ENCODE results near the gene CEP192. TPM values are rescaled to one million over a fixed set of nuclear protein-coding genes. Genes with fewer than 3 reads are reported as not detected.

Gene CEP192
- total and polyA plus RNA-seq, 2 of the 13 experiments (the other 11 are each of a cell fraction or from before 2014, with no cell fraction given): 15.3 to 24.7 TPM

DNA sequence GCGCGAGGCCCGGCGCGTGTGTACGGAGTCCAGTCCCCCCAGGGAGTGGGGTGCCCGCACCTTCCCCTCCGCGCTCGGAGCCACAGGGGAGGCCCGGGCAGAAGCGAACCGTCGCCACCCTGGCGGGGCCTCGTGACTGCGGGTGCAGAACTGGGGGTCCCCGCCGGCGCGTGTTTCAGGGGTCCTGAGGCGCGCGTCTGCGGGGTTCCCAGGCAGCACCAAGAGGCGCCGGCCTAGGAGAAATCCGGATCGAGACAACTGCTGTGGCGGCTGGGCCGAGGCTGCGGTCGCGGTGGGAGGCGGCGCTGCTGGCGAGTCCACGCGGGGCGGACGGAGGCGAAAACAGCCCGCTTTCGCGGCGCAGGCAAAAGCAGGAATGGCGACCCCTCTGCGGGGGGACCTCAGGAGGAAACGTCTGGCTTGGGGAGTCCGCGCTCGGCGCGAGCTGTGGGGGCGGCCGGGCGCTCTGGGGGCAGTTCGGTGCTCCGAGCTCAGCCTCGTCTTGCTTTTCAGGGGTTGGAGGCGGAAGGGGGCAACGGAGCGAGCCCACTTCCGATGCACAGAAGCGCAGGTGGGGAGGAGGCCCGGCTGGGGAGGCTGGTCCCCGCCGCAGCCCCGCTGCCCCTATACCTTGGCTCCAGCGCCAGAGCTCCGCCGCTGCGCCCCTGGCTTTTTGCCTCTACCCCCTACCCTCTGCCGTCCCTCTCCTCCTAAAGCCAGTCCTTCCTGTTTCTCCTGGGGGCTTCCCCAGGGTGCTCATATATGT, 145.9 kb downstream of the CEP192 start (continued):
- TF ChIP-seq, protein P1, sequence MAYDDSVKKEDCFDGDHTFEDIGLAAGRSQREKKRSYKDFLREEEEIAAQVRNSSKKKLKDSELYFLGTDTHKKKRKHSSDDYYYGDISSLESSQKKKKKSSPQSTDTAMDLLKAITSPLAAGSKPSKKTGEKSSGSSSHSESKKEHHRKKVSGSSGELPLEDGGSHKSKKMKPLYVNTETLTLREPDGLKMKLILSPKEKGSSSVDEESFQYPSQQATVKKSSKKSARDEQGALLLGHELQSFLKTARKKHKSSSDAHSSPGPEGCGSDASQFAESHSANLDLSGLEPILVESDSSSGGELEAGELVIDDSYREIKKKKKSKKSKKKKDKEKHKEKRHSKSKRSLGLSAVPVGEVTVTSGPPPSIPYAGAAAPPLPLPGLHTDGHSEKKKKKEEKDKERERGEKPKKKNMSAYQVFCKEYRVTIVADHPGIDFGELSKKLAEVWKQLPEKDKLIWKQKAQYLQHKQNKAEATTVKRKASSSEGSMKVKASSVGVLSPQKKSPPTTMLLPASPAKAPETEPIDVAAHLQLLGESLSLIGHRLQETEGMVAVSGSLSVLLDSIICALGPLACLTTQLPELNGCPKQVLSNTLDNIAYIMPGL (CRISPR knock-in tag; IDR thresholded peaks at IDR 0.05; ENCODE audit: borderline replicate concordance in 1 of 2, low read depth in 1 of 2): peak; percentile 39 to 74
- TF ChIP-seq MEIS2 (CRISPR knock-in tag; IDR thresholded peaks at IDR 0.05): 0 out of 2 replicates have a peak, but pooled peaks have one; percentile 22
- TF ChIP-seq KLF12 (CRISPR knock-in tag; IDR thresholded peaks at IDR 0.05; ENCODE audit: borderline replicate concordance): no peak
- TF ChIP-seq TMF1 (CRISPR knock-in tag; IDR thresholded peaks at IDR 0.05; ENCODE audit: low read depth): peak; percentile 35; the same call in 1 of the 2 replicates
- peak; percentile 19; the same call in 1 of the 2 replicates for TF ChIP-seq ESRRA (CRISPR knock-in tag; IDR thresholded peaks at IDR 0.05; ENCODE audit: low read depth)
- peak; percentile 17; the same call in 1 of the 2 replicates for TF ChIP-seq ZNF232 (CRISPR knock-in tag; IDR thresholded peaks at IDR 0.05; ENCODE audit: borderline replicate concordance)
- TF ChIP-seq ZNF777 (CRISPR knock-in tag; IDR thresholded peaks at IDR 0.05): 0 out of 2 replicates have a peak, but pooled peaks have one; percentile 2
- TF ChIP-seq ARID2 (CRISPR knock-in tag; IDR thresholded peaks at IDR 0.05; ENCODE audit: borderline replicate concordance): 0 out of 2 replicates have a peak, but pooled peaks have one; percentile 64
- TF ChIP-seq MNT (IDR thresholded peaks at IDR 0.05): no peak
- TF ChIP-seq DPF2 (CRISPR knock-in tag; IDR thresholded peaks at IDR 0.05; ENCODE audit: borderline replicate concordance, low read depth): no peak
- TF ChIP-seq HNRNPLL (IDR thresholded peaks at IDR 0.05; ENCODE audit: low read depth, low read length, poor library complexity, severe bottlenecking): peak; percentile 53
- peak; percentile 47 for TF ChIP-seq ETV5 (CRISPR knock-in tag; IDR thresholded peaks at IDR 0.05; ENCODE audit: borderline replicate concordance)
- 0 out of 2 replicates have a peak, but pooled peaks have one; percentile 22 for TF ChIP-seq ZSCAN31 (CRISPR knock-in tag; IDR thresholded peaks at IDR 0.05; ENCODE audit: low read depth)
- peak; percentile 46; the same call in 1 of the 2 replicates for TF ChIP-seq ZSCAN29 (CRISPR knock-in tag; conservative IDR thresholded peaks at IDR 0.05)
- TF ChIP-seq SMAD1 (CRISPR knock-in tag; IDR thresholded peaks at IDR 0.05; ENCODE audit: borderline replicate concordance, low read depth): peak; percentile 83; the same call in 1 of the 2 replicates
- no peak for TF ChIP-seq ZUFSP (CRISPR knock-in tag; IDR thresholded peaks at IDR 0.05; ENCODE audit: borderline replicate concordance)
- no peak; the same call in 1 of the 2 replicates for TF ChIP-seq HNF4A (CRISPR knock-in tag; IDR thresholded peaks at IDR 0.05)
- TF ChIP-seq ZNF746 (CRISPR knock-in tag; IDR thresholded peaks at IDR 0.05): peak; percentile 47; the same call in 1 of the 2 replicates
- TF ChIP-seq ZNF33B (CRISPR knock-in tag; IDR thresholded peaks at IDR 0.05): 0 out of 2 replicates have a peak, but pooled peaks have one; percentile 67
- TF ChIP-seq, protein P2, sequence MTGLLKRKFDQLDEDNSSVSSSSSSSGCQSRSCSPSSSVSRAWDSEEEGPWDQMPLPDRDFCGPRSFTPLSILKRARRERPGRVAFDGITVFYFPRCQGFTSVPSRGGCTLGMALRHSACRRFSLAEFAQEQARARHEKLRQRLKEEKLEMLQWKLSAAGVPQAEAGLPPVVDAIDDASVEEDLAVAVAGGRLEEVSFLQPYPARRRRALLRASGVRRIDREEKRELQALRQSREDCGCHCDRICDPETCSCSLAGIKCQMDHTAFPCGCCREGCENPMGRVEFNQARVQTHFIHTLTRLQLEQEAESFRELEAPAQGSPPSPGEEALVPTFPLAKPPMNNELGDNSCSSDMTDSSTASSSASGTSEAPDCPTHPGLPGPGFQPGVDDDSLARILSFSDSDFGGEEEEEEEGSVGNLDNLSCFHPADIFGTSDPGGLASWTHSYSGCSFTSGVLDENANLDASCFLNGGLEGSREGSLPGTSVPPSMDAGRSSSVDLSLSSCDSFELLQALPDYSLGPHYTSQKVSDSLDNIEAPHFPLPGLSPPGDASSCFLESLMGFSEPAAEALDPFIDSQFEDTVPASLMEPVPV (CRISPR knock-in tag; IDR thresholded peaks at IDR 0.05): peak; percentile 78; the same call in 1 of the 2 replicates
- no peak for TF ChIP-seq ZNF556 (CRISPR knock-in tag; IDR thresholded peaks at IDR 0.05; ENCODE audit: borderline replicate concordance)

Data from HepG2 (cell line).